Keratinocyte (primary cell): ENCODE results near the gene GALNT9. TPM values are rescaled to one million over a fixed set of nuclear protein-coding genes. Genes with fewer than 3 reads are reported as not detected.

Experiments
- DNase-seq: peaks from one replicate; pipeline ENCODE4 v3.0.0-alpha.2; 2011; ENCODE audit warnings: low read depth, missing footprints, low spot score
- FAIRE-seq: peaks from 2 replicates; lab custom pipeline; 2011; peaks lifted over from hg19 to GRCh38; lab: Jason Lieb, UNC
- H2AFZ ChIP-seq: 2 replicates; pipeline ENCODE4 v1.6.0; 2012; ENCODE audit warnings: low read length, control low read depth, inconsistent platforms; ENCODE audit not compliant: control insufficient read depth
- H3K27ac ChIP-seq: 2 replicates; pipeline ENCODE4 v1.5.1; 2011; ENCODE audit warnings: low read length; ENCODE audit not compliant: control insufficient read depth, insufficient read depth
- H3K27me3 ChIP-seq: 3 replicates; pipeline ENCODE4 v1.6.0; 2011; ENCODE audit warnings: low read length; ENCODE audit not compliant: control insufficient read depth, insufficient read depth; ENCODE audit errors: extremely low read depth
- H3K36me3 ChIP-seq, 2 experiments: 2 replicates in 1 of 2; 3 replicates in 1 of 2; pipeline ENCODE4 v1.5.1; 2011; ENCODE audit warnings: low read length in 2 of 2, mild to moderate bottlenecking in 1 of 2; ENCODE audit not compliant: control insufficient read depth in 2 of 2, insufficient read depth in 2 of 2; ENCODE audit errors: extremely low read depth in 1 of 2
- H3K4me1 ChIP-seq: 3 replicates; pipeline ENCODE4 v1.5.1; 2011; ENCODE audit warnings: low read length; ENCODE audit not compliant: control insufficient read depth, insufficient read depth; ENCODE audit errors: extremely low read depth
- H3K4me2 ChIP-seq: 3 replicates; pipeline ENCODE4 v1.6.0; 2011; ENCODE audit warnings: low read depth, low read length; ENCODE audit not compliant: control insufficient read depth, insufficient read depth; ENCODE audit errors: extremely low read depth
- H3K4me3 ChIP-seq, 3 experiments: fragments of 200-600 bp in 1 of 3; sonication (generic) in 1 of 3; 2 replicates in 2 of 3; 3 replicates in 1 of 3; pipeline ENCODE4 v1.5.1; 2011 to 2016; ENCODE audit warnings: low read length in 3 of 3, mild to moderate bottlenecking in 3 of 3, control low read depth in 2 of 3, inconsistent platforms in 1 of 3, low read depth in 1 of 3, mixed read lengths in 1 of 3, mixed run types in 1 of 3, moderate library complexity in 1 of 3; ENCODE audit not compliant: control insufficient read depth in 2 of 3, insufficient read depth in 2 of 3; ENCODE audit errors: extremely low read depth in 1 of 3
- H3K79me2 ChIP-seq: 2 replicates; pipeline ENCODE4 v1.6.0; 2012; ENCODE audit warnings: low read length; ENCODE audit not compliant: control insufficient read depth, insufficient read depth
- H3K9ac ChIP-seq: 3 replicates; pipeline ENCODE4 v1.6.0; 2011; ENCODE audit warnings: low read length; ENCODE audit not compliant: control insufficient read depth, insufficient read depth; ENCODE audit errors: extremely low read depth
- H3K9me1 ChIP-seq: 3 replicates; pipeline ENCODE4 v1.6.0; 2011; ENCODE audit warnings: low read length; ENCODE audit not compliant: control insufficient read depth, insufficient read depth; ENCODE audit errors: extremely low read depth
- H3K9me3 ChIP-seq: 2 replicates; pipeline ENCODE4 v1.5.1; 2012; ENCODE audit warnings: low read depth, low read length; ENCODE audit not compliant: control insufficient read depth
- H4K20me1 ChIP-seq: 3 replicates; pipeline ENCODE4 v1.6.0; 2011; ENCODE audit warnings: low read length; ENCODE audit not compliant: control insufficient read depth, insufficient read depth; ENCODE audit errors: extremely low read depth
- EZH2 ChIP-seq: IDR thresholded peaks from one replicate; pipeline ENCODE4 v1.6.1; 2012; ENCODE audit warnings: inconsistent platforms, mild to moderate bottlenecking, low read length, moderate library complexity
- dilution Hi-C: fragments of 300-500 bp; cut with MboI; formaldehyde crosslinking; loops from one replicate; pipeline ENCODE4 v1.7.0; 2020; ENCODE audit warnings: low sequenced_read_pairs; ENCODE audit not compliant: extremely low pct_ligation_motif_present
- polyA plus RNA-seq, 5 experiments: library from polyadenylated mRNA; depleted of rRNA in 3 of 5; stranded (reverse) in 3 of 5; stranded (forward) in 1 of 5; unstranded in 1 of 5; fragments of >200 nt; gene quantifications; 1 replicate in 1 of 5; 2 replicates in 3 of 5; 3 replicates in 1 of 5; pipeline versions ENCODE4 v1.2.1 to v1.2.3, GENCODE V29; 2011 to 2012; ENCODE audit warnings: missing spikeins in 2 of 5, low read depth in 1 of 5, low replicate concordance in 1 of 5
- TF ChIP-seq, protein P1 (sequence below), 3 experiments: IDR thresholded peaks in 1 of 3; conservative IDR thresholded peaks in 1 of 3; optimal IDR thresholded peaks in 1 of 3; 2 replicates in 2 of 3; 3 replicates in 1 of 3; pipeline versions ENCODE3 to v1.5.1; 2011; ENCODE audit warnings: low read length in 3 of 3, mild to moderate bottlenecking in 3 of 3, moderate library complexity in 2 of 3, control low read depth in 1 of 3, inconsistent platforms in 1 of 3; ENCODE audit not compliant: insufficient read depth in 2 of 3; ENCODE audit errors: extremely low read depth in 1 of 3

The GALNT9 gene
- polyA plus RNA-seq, 1 donor (not counting 4 experiments of a cell fraction or from before 2014, with no cell fraction given): not detected

DNA sequence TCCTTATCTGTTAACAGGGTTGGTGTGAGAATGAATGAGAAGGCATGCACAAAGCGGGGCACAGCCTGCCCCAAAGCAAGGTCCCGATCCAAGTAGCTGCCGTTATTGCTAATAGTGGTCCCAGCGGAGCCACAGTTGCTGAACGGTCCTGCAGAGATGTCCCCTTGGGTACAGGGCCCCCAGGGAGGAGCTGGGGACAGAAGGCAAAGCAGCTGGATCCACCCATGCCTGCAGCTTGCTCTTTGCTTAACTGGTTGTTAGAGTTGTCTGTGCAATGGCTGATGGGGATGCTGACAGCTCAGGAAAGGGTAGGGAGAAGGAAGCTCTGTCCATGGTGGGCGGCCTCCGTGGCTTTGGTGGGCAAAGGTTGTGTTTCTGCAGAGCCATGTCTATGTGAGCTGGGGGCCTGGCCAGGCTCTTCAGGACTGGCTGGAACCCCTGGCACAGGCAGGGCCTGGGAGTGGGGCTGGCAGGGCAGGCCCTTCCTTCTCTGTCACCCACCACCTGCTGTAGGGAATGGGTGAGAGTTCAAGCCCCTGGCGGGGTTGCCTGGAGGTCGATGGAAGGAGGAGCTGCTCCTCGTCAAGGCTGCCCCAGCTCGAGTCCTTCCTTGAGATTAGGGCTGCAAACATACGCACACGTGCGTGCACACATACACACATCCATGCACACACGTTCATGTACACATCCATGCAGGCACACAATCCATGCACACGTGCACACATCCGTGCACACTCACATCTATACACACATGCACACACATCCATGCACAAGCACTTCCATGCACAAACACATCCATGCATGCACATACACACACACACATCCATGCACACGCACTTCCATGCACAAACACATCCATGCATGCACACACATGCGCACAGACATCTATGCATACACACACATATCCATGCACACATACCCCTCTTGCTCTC lies 149.7 kb downstream of the GALNT9 start:
- Histone ChIP-seq H3K27ac (no peak overlapping the region), H2AFZ (no peak overlapping the region), H3K4me1 (no peaks in the 10 kb centered on the region), H3K36me3 (no peaks in the 10 kb centered on the region), H3K27me3 (peaks cover 40% of the 10 kb centered on the region), H3K9ac (no peak overlapping the region), H4K20me1 (no peaks in the 10 kb centered on the region), H3K4me3 (no peak overlapping the region), H3K79me2 (no peaks in the 10 kb centered on the region), H3K4me2 (no peak overlapping the region), H3K9me3 (no peaks in the 10 kb centered on the region), H3K9me1 (no peaks in the 10 kb centered on the region)
- dilution Hi-C loops: no loop called here
- TF ChIP-seq EZH2: no peak
- TF ChIP-seq, protein P1, sequence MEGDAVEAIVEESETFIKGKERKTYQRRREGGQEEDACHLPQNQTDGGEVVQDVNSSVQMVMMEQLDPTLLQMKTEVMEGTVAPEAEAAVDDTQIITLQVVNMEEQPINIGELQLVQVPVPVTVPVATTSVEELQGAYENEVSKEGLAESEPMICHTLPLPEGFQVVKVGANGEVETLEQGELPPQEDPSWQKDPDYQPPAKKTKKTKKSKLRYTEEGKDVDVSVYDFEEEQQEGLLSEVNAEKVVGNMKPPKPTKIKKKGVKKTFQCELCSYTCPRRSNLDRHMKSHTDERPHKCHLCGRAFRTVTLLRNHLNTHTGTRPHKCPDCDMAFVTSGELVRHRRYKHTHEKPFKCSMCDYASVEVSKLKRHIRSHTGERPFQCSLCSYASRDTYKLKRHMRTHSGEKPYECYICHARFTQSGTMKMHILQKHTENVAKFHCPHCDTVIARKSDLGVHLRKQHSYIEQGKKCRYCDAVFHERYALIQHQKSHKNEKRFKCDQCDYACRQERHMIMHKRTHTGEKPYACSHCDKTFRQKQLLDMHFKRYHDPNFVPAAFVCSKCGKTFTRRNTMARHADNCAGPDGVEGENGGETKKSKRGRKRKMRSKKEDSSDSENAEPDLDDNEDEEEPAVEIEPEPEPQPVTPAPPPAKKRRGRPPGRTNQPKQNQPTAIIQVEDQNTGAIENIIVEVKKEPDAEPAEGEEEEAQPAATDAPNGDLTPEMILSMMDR (optimal IDR thresholded peaks at IDR 0.05 in 1 of 3, IDR thresholded peaks at IDR 0.05 in 1 of 3, conservative IDR thresholded peaks at IDR 0.05 in 1 of 3; ENCODE audit: extremely low read depth in 1 of 3, insufficient read depth in 2 of 3, low read length in 3 of 3): no peak
- no peak for DNase-seq
- no peak for FAIRE-seq

DNA sequence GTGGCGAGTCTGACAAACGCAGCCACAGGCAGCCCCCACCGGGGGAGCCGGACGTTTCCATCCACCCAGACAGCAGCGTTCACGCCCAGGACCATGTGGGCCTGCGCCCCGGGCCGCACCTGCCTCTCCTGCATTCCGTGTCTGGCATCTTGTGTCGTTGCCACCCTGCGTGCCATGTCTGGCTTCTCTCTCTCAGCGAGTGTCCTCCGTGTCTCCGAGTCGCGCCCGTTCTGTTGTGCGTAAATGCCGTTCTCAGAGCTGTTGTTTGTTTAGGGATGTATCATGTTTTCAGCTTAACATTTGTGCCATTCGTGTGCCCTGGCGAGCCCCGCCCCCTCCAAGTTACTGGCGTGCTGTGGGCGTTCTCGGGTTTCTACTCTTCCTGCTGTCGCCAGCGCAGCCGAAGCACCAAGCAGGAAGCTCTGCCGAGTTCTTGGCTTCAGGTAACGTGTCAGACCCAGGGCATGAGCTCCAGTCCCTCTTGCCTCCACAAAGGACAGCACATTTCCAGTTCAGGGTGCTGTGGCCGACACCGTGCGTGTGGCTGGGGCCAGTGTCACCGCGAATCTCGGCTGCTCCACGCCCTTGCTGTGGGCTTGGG lies 150.5 kb downstream of the GALNT9 start:
- H3K27ac ChIP-seq: no peak overlapping the region
- H3K4me1 ChIP-seq: no peaks in the 10 kb centered on the region
- H3K4me2 ChIP-seq: no peak overlapping the region
- H3K36me3 ChIP-seq: no peaks in the 10 kb centered on the region
- TF ChIP-seq EZH2: no peak
- TF ChIP-seq, protein P1 (optimal IDR thresholded peaks at IDR 0.05 in 1 of 3, IDR thresholded peaks at IDR 0.05 in 1 of 3, conservative IDR thresholded peaks at IDR 0.05 in 1 of 3; ENCODE audit: extremely low read depth in 1 of 3, insufficient read depth in 2 of 3, low read length in 3 of 3): no peak
- dilution Hi-C loops: no loop called here
- no peak overlapping the region for H2AFZ ChIP-seq
- FAIRE-seq (no peak), DNase-seq (no peak)
- H3K9ac ChIP-seq: no peak overlapping the region
- H3K9me1 ChIP-seq: no peaks in the 10 kb centered on the region
- H3K4me3 ChIP-seq: no peak overlapping the region
- H3K27me3 ChIP-seq: peaks cover 45% of the 10 kb centered on the region
- H4K20me1 ChIP-seq: no peaks in the 10 kb centered on the region
- H3K9me3 ChIP-seq: no peaks in the 10 kb centered on the region
- H3K79me2 ChIP-seq: no peaks in the 10 kb centered on the region
